Suprapubic skin (tissue), 4 donors: ENCODE results near the gene ACAT2. TPM values are rescaled to one million over a fixed set of nuclear protein-coding genes. Genes with fewer than 3 reads are reported as not detected.

Experiments used
- DNase-seq, 2 donors: peaks; one replicate each; pipeline ENCODE4 v3.0.0-alpha.2; 2019; ENCODE audit warnings: low spot score in 2 of 2
- H3K27ac ChIP-seq: fragments of 200-600 bp; sonication (generic); one replicate; pipeline ENCODE4 v1.5.1; 2019
- H3K27me3 ChIP-seq: fragments of 200-600 bp; sonication (generic); one replicate; pipeline ENCODE4 v1.5.1; 2019
- H3K36me3 ChIP-seq: fragments of 200-600 bp; sonication (generic); one replicate; pipeline ENCODE4 v1.5.1; 2019
- H3K4me1 ChIP-seq: fragments of 200-600 bp; sonication (generic); one replicate; pipeline ENCODE4 v1.5.1; 2019
- H3K4me3 ChIP-seq: fragments of 200-600 bp; sonication (generic); one replicate; pipeline ENCODE4 v1.5.1; 2019; ENCODE audit warnings: mild to moderate bottlenecking
- H3K9me3 ChIP-seq: fragments of 200-600 bp; sonication (generic); one replicate; pipeline ENCODE4 v1.5.1; 2019
- EP300 ChIP-seq: sonication (generic); formaldehyde crosslinking; IDR thresholded peaks from one replicate; pipeline ENCODE4 v1.6.1; 2017; ENCODE audit warnings: antibody characterized with exemption
- POLR2A ChIP-seq, 2 donors: fragments of 450-650 bp; IDR thresholded peaks; one replicate each; pipeline ENCODE4 v1.6.1; 2017; ENCODE audit warnings: antibody characterized with exemption in 2 of 2, mild to moderate bottlenecking in 2 of 2, moderate library complexity in 2 of 2
- POLR2AphosphoS5 ChIP-seq, 3 donors: sonication (generic); formaldehyde crosslinking; IDR thresholded peaks; one replicate each; pipeline ENCODE4 v1.6.1; 2017; ENCODE audit warnings: antibody characterized with exemption in 3 of 3
- WGBS: methylation state at CpG from one replicate; pipeline ENCODE4 v1.1.5; 2018; 5-methylcytosine and 5-hydroxymethylcytosine counted together
- total RNA-seq, 4 donors: library from RNA; depleted of rRNA; stranded (reverse); fragments of >200 nt; gene quantifications; one replicate each; pipeline ENCODE4 v1.1.0, GENCODE V29; 2016
- TF ChIP-seq, protein P1 (sequence below), 2 donors: fragments of 200-600 bp in 1 of 2; fragments of 450-650 bp in 1 of 2; sonication (generic) in 1 of 2; IDR thresholded peaks; one replicate each; pipeline ENCODE4 v1.5.1; 2016 to 2019; ENCODE audit warnings: antibody characterized with exemption in 2 of 2, mild to moderate bottlenecking in 1 of 2, moderate library complexity in 1 of 2

The ACAT2 gene
- total RNA-seq, 4 donors from 2014 or later: 7.2 to 23.1 (median 15.6) TPM

DNA sequence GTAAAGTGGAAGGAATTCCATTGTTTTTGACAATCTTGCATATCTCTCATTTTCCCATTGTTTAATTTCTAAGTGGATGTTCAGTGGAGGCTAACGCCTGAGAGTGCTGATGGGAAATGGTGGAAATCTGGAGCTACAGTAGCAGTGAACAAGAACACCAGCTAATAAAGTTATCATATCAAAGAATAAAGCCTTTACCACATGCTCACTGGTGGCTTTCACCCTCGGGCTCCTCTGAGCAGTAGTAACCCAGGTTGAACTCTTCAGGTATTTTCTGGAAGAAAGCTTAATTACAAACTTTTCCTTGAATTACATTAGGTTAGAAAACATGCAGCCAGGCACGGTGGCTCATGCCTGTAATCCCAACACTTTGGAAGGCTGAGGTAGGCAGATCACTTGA, 10.4 kb upstream of the ACAT2 start:
- DNase-seq: no peak
- no peak overlapping the region for H3K27ac ChIP-seq
- no peak overlapping the region for H3K4me3 ChIP-seq
- no peak for TF ChIP-seq POLR2AphosphoS5 (IDR thresholded peaks at IDR 0.05)
- TF ChIP-seq, protein P1, sequence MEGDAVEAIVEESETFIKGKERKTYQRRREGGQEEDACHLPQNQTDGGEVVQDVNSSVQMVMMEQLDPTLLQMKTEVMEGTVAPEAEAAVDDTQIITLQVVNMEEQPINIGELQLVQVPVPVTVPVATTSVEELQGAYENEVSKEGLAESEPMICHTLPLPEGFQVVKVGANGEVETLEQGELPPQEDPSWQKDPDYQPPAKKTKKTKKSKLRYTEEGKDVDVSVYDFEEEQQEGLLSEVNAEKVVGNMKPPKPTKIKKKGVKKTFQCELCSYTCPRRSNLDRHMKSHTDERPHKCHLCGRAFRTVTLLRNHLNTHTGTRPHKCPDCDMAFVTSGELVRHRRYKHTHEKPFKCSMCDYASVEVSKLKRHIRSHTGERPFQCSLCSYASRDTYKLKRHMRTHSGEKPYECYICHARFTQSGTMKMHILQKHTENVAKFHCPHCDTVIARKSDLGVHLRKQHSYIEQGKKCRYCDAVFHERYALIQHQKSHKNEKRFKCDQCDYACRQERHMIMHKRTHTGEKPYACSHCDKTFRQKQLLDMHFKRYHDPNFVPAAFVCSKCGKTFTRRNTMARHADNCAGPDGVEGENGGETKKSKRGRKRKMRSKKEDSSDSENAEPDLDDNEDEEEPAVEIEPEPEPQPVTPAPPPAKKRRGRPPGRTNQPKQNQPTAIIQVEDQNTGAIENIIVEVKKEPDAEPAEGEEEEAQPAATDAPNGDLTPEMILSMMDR (IDR thresholded peaks at IDR 0.05): no peak
- no peak for TF ChIP-seq EP300
- TF ChIP-seq POLR2A (IDR thresholded peaks at IDR 0.05): no peak
- H3K36me3 ChIP-seq: peaks cover 90% of the 10 kb centered on the region
- no peaks in the 10 kb centered on the region for H3K4me1 ChIP-seq
- no peaks in the 10 kb centered on the region for H3K27me3 ChIP-seq
- 90% methylated on average over 3 of the region's 3 CpGs for WGBS
- no peaks in the 10 kb centered on the region for H3K9me3 ChIP-seq

DNA sequence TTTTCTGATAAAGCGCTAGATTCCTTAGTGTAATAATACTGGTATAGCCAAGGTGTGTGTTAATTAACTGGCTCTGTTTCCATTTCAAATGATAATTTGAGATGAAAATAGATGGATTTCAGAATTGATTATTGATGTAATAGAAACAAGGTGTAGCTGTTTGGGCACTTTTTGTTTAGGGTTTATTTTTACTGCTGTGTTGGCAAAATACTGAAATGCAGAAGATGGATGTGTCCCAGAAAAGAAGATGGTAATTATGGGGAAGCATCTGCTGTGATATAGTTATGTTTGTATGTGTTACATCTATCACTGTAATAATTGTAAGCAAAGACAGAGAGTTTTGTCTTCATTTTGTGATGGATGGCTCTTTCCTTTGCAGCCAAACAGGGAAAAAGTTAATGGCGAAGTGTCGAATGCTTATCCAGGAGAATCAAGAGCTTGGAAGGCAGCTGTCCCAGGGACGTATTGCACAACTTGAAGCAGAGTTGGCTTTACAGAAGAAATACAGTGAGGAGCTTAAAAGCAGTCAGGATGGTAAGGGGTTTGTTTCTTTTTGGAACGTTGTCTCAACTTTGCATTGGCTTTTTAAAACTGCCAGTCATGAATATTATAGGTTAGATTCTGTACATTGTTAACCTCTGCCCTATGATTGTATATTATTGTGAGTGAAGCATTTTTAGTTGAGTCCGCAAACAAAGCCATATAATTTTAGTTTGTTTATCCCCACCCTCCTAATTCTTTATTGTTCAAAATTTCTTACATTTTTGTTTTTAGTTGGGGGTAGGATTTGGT, 8.6 kb upstream of the ACAT2 start:
- H3K36me3 ChIP-seq: peaks cover 81% of the 10 kb centered on the region
- H3K4me1 ChIP-seq: no peaks in the 10 kb centered on the region
- WGBS: 87% methylated on average over 6 of the region's 6 CpGs
- no peak overlapping the region for H3K27ac ChIP-seq
- DNase-seq: no peak
- no peaks in the 10 kb centered on the region for H3K9me3 ChIP-seq
- H3K27me3 ChIP-seq: no peaks in the 10 kb centered on the region
- no peak overlapping the region for H3K4me3 ChIP-seq
- no peak for TF ChIP-seq POLR2AphosphoS5 (IDR thresholded peaks at IDR 0.05)
- TF ChIP-seq POLR2A (IDR thresholded peaks at IDR 0.05): no peak
- TF ChIP-seq EP300: no peak
- TF ChIP-seq, protein P1 (IDR thresholded peaks at IDR 0.05): no peak

DNA sequence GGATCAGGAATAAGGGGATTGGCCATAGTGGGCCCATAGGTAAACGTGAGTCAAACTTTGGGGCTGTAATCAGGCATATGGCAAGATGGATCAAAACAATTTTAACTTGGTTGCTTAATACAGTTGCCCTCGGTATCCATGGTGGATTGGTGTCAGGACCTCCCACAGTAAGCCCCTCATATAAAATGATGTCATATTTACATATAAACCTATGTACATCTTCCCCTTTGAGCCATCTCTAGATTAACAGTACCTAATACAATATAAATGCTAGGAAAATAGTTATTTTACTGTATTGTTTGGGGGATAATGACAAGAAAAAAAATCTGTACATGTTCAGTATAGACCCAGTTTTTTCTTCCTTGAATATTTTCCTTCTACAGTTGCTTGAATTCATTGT, 7.4 kb upstream of the ACAT2 start:
- WGBS: 86% methylated on average over 2 of the region's 2 CpGs
- peaks cover 76% of the 10 kb centered on the region for H3K36me3 ChIP-seq
- H3K27me3 ChIP-seq: no peaks in the 10 kb centered on the region
- TF ChIP-seq EP300: no peak
- no peak for TF ChIP-seq POLR2A (IDR thresholded peaks at IDR 0.05)
- TF ChIP-seq POLR2AphosphoS5 (IDR thresholded peaks at IDR 0.05): no peak
- TF ChIP-seq, protein P1 (IDR thresholded peaks at IDR 0.05): no peak
- no peak for DNase-seq
- no peaks in the 10 kb centered on the region for H3K9me3 ChIP-seq
- H3K27ac ChIP-seq: no peak overlapping the region
- no peaks in the 10 kb centered on the region for H3K4me1 ChIP-seq
- no peak overlapping the region for H3K4me3 ChIP-seq

DNA sequence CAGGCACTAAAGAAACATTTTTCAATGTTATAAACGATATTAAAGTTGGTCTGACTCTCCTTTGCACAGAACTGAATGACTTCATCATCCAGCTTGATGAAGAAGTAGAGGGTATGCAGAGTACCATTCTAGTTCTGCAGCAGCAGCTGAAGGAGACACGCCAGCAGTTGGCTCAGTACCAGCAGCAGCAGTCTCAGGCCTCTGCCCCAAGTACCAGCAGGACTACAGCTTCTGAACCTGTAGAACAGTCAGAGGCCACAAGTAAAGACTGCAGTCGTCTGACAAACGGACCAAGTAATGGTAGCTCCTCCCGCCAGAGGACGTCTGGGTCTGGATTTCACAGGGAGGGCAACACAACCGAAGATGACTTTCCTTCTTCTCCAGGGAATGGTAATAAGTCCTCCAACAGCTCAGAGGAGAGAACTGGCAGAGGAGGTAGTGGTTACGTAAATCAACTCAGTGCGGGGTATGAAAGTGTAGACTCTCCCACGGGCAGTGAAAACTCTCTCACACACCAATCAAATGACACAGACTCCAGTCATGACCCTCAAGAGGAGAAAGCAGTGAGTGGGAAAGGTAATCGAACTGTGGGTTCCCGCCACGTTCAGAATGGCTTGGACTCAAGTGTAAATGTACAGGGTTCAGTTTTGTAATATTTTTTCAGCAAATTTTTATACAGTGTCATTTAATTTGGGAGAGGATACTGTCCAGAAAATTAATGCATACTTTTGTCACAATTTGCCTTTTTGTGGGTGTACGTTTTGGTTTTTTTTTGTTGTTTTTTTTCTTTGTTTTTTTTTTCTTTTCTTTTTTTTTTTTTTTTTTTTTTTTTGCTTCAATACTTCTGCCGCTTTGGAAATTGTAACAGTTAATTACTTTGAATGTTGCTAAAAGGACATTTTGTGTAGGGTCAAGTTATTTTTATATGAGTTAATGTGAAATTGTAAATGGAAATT, 6.6 kb upstream of the ACAT2 start:
- no peaks in the 10 kb centered on the region for H3K9me3 ChIP-seq
- H3K27ac ChIP-seq: no peak overlapping the region
- H3K4me1 ChIP-seq: no peaks in the 10 kb centered on the region
- no peak overlapping the region for H3K4me3 ChIP-seq
- no peaks in the 10 kb centered on the region for H3K27me3 ChIP-seq
- TF ChIP-seq POLR2A (IDR thresholded peaks at IDR 0.05): no peak
- no peak for TF ChIP-seq POLR2AphosphoS5 (IDR thresholded peaks at IDR 0.05)
- no peak for TF ChIP-seq EP300
- H3K36me3 ChIP-seq: peaks cover 67% of the 10 kb centered on the region
- DNase-seq: no peak
- WGBS: 74% methylated on average over 12 of the region's 15 CpGs

DNA sequence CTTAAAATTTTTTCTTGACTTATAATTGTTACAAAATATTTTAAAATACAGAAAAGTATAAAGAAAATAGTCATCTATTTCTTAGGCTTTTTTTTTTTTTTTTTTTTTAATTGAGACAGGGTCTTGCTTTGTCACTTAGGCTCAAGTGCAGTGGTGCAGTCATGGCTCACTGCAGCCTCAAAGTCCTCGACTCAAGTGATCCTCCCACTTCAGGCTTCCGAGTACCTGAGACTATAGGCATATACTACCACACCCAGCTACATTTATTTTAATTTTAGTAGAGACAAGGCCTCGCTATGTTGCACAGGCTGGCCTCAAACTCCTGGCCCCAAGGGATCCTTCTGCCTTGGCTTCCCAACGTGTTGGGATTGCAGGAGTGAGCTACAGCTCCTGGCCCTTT, 5.3 kb upstream of the ACAT2 start:
- H3K9me3 ChIP-seq: no peaks in the 10 kb centered on the region
- no peak for DNase-seq
- no peaks in the 10 kb centered on the region for H3K27me3 ChIP-seq
- TF ChIP-seq POLR2AphosphoS5 (IDR thresholded peaks at IDR 0.05) (no peak), POLR2A (IDR thresholded peaks at IDR 0.05) (no peak), EP300 (no peak)
- TF ChIP-seq, protein P1 (IDR thresholded peaks at IDR 0.05): no peak
- no peak overlapping the region for H3K4me3 ChIP-seq
- H3K4me1 ChIP-seq: peaks cover 9% of the 10 kb centered on the region
- peaks cover 57% of the 10 kb centered on the region for H3K36me3 ChIP-seq
- WGBS: 88% methylated on average over 4 of the region's 4 CpGs
- no peak overlapping the region for H3K27ac ChIP-seq
